HCT116 (cell line): Measurements from ENCODE around the gene GPC4. TPM values are rescaled to one million over a fixed set of nuclear protein-coding genes. Genes with fewer than 3 reads are reported as not detected.
"Not testable (repeated sequence)": the region's sequence is repeated elsewhere in the genome, so short reads cannot be mapped to it uniquely, and the experiment has no call there.

Source experiments
- ATAC-seq: fragments of 200-7000 bp; cut with Tn5 transposase; 2 replicates; pipeline ENCODE4 v1.9.1; 2020; ENCODE audit warnings: mild to moderate bottlenecking, moderate library complexity
- BruUV-seq: library from RNA; stranded (reverse); fragments of 400-500 nt; replicated peaks from 2 replicates; lab custom pipeline; 2021; lab: Mats Ljungman, UMichigan
- CTCF ChIA-PET: fragments of 300-600 bp; sonication (Branson Sonifier 250); formaldehyde crosslinking; loops from one replicate; lab custom pipeline; 2021; ENCODE audit warnings: antibody characterized with exemption; lab: Charles Lee
- POLR2A ChIA-PET: fragments of 300-600, 350-600 bp; sonication (Branson Sonifier 250); formaldehyde crosslinking; loops from one replicate; lab custom pipeline; 2021; ENCODE audit warnings: antibody characterized with exemption; lab: Charles Lee
- RAD21 ChIA-PET, 2 experiments: fragments of 300-600 bp; sonication (Branson Sonifier 250); formaldehyde crosslinking; loops; one replicate each; lab custom pipeline; 2023; ENCODE audit warnings: low total read pairs in 2 of 2; ENCODE audit not compliant: uncharacterized antibody in 2 of 2, unreplicated experiment in 2 of 2, low non-redundant PET in 1 of 2; lab: Charles Lee
- DNase-seq: peaks from one replicate; pipeline ENCODE4 v3.0.0-alpha.2; 2010; ENCODE audit warnings: low read depth, low spot score
- H2AFZ ChIP-seq: fragments of 200-600 bp; shearing (Covaris generic), sonication (generic); 2 replicates; pipeline ENCODE4 v1.6.1; 2017; ENCODE audit warnings: low read depth, mixed run types, mixed read lengths, antibody characterized with exemption, low read length; ENCODE audit not compliant: poor library complexity, severe bottlenecking
- H3K27ac ChIP-seq: 2 replicates; pipeline ENCODE4 v1.5.1; 2012; ENCODE audit warnings: low read depth, low read length
- H3K27me3 ChIP-seq: fragments of 200-600 bp; sonication (generic); 2 replicates; pipeline ENCODE4 v1.6.1; 2016; ENCODE audit warnings: mixed run types, low read length, mixed read lengths; ENCODE audit not compliant: insufficient read depth
- H3K36me3 ChIP-seq, 2 experiments: fragments of 200-500 bp in 1 of 2; fragments of 200-600 bp in 1 of 2; sonication (Bioruptor generic) in 1 of 2; sonication (generic) in 1 of 2; 2 replicates each; pipeline versions ENCODE4 v1.5.1 to v1.6.1; 2014 to 2016; ENCODE audit warnings: low read length in 2 of 2, inconsistent platforms in 1 of 2, mixed read lengths in 1 of 2, mixed run types in 1 of 2; ENCODE audit not compliant: insufficient read depth in 2 of 2, control insufficient read depth in 1 of 2
- H3K4me1 ChIP-seq, 2 experiments: fragments of 200-600 bp in 1 of 2; sonication (generic) in 1 of 2; 2 replicates each; pipeline versions ENCODE4 v1.5.1 to v1.6.1; 2012 to 2017; ENCODE audit warnings: low read length in 2 of 2, inconsistent platforms in 1 of 2, mild to moderate bottlenecking in 1 of 2, mixed read lengths in 1 of 2, mixed run types in 1 of 2, moderate library complexity in 1 of 2; ENCODE audit not compliant: insufficient read depth in 2 of 2, control insufficient read depth in 1 of 2
- H3K4me2 ChIP-seq: fragments of 200-600 bp; sonication (generic); 2 replicates; pipeline ENCODE4 v1.6.1; 2017; ENCODE audit warnings: mixed run types, low read length, mixed read lengths
- H3K4me3 ChIP-seq, 2 experiments: fragments of 200-600 bp in 1 of 2; sonication (generic) in 1 of 2; replicated peaks in 1 of 2; 2 replicates each; pipeline ENCODE4 v1.5.1; 2011 to 2016; ENCODE audit warnings: low read length in 2 of 2, control low read depth in 1 of 2, low read depth in 1 of 2, mild to moderate bottlenecking in 1 of 2, mixed read lengths in 1 of 2, mixed run types in 1 of 2
- H3K79me2 ChIP-seq: fragments of 200-600 bp; sonication (generic); 2 replicates; pipeline ENCODE4 v1.6.1; 2017; ENCODE audit warnings: mild to moderate bottlenecking, mixed run types, low read length, moderate library complexity, mixed read lengths; ENCODE audit not compliant: insufficient read depth
- H3K9ac ChIP-seq: fragments of 200-600 bp; sonication (generic); 2 replicates; pipeline ENCODE4 v1.6.1; 2016; ENCODE audit warnings: low read length, mixed read lengths
- H3K9me2 ChIP-seq: fragments of 200-600 bp; sonication (generic), shearing (Covaris generic); 2 replicates; pipeline ENCODE4 v1.6.1; 2017; ENCODE audit warnings: mixed run types, mild to moderate bottlenecking, moderate library complexity; ENCODE audit not compliant: insufficient read depth
- H3K9me3 ChIP-seq, 2 experiments: fragments of 200-500 bp in 1 of 2; fragments of 200-600 bp in 1 of 2; sonication (Bioruptor generic) in 1 of 2; sonication (generic) in 1 of 2; 2 replicates each; pipeline ENCODE4 v1.6.1; 2014 to 2017; ENCODE audit warnings: low read length in 2 of 2, mixed read lengths in 2 of 2, inconsistent platforms in 1 of 2, low read depth in 1 of 2, mild to moderate bottlenecking in 1 of 2, mixed run types in 1 of 2, moderate library complexity in 1 of 2; ENCODE audit not compliant: control insufficient read depth in 1 of 2, insufficient read depth in 1 of 2
- H4K20me1 ChIP-seq: fragments of 200-600 bp; sonication (generic), shearing (Covaris generic); 2 replicates; pipeline ENCODE4 v1.6.1; 2017; ENCODE audit warnings: mixed run types, mild to moderate bottlenecking, moderate library complexity; ENCODE audit not compliant: insufficient read depth
- POLR2A ChIP-seq: IDR thresholded peaks from 2 replicates; pipeline ENCODE4 v1.7.0; 2011; ENCODE audit warnings: borderline replicate concordance; ENCODE audit not compliant: insufficient read depth, insufficient read length; ENCODE audit errors: extremely low read depth
- SRF ChIP-seq: IDR thresholded peaks from 2 replicates; pipeline ENCODE4 v1.6.1; 2012; ENCODE audit warnings: low read depth
- YY1 ChIP-seq: IDR thresholded peaks from 2 replicates; pipeline ENCODE4 v1.6.1; 2011; ENCODE audit warnings: low read length, low read depth, moderate library complexity, mild to moderate bottlenecking; ENCODE audit not compliant: insufficient replicate concordance; ENCODE audit errors: extremely low read depth
- ZBTB33 ChIP-seq: IDR thresholded peaks from 2 replicates; pipeline ENCODE4 v1.6.1; 2011; ENCODE audit warnings: mild to moderate bottlenecking, low read length, moderate library complexity; ENCODE audit not compliant: insufficient replicate concordance; ENCODE audit errors: extremely low read depth
- ZNF274 ChIP-seq: fragments of 200-500 bp; sonication (Bioruptor generic); IDR thresholded peaks from 2 replicates; pipeline ENCODE4 v1.6.1; 2014; ENCODE audit warnings: mild to moderate bottlenecking, low read depth, low read length, inconsistent platforms
- intact Hi-C: fragments of 100-400 bp; cut with micrococcal nuclease; formaldehyde crosslinking; loops from 2 replicates; pipeline ENCODE4 v1.10.0; 2022
- total RNA-seq: library from RNA; stranded (reverse); gene quantifications from one replicate; pipeline ENCODE4 v1.2.1, GENCODE V29; 2021; ENCODE audit not compliant: unreplicated experiment

GPC4 gene
- total RNA-seq, 1 experiment from 2014 or later, result 9.7 TPM

- POLR2A ChIA-PET, result no interaction called here
- no peaks in the 10 kb centered on the region for H3K9me2 ChIP-seq
- no peak overlapping the region for H3K27ac ChIP-seq
- intact Hi-C loops, result no loop called here
- CTCF ChIA-PET, result no interaction called here
- H3K4me2 ChIP-seq, result no peak overlapping the region
- TF ChIP-seq ZBTB33 (no peak), YY1 (no peak), POLR2A (no peak), SRF (no peak)
- no peak overlapping the region for H3K4me3 ChIP-seq
- RAD21 ChIA-PET, result no interaction called here
- ATAC-seq, result no peak
- no peak overlapping the region for H2AFZ ChIP-seq
- no peaks in the 10 kb centered on the region for H3K36me3 ChIP-seq
- H3K9me3 ChIP-seq, result no peaks in the 10 kb centered on the region
- no peak overlapping the region for H3K9ac ChIP-seq
- no peaks in the 10 kb centered on the region for H3K79me2 ChIP-seq
- no peak for DNase-seq
- no TSS peak for BruUV-seq
- no peaks in the 10 kb centered on the region; a peak in 1 of 4 replicates for H3K4me1 ChIP-seq
- H4K20me1 ChIP-seq, result no peaks in the 10 kb centered on the region
- H3K27me3 ChIP-seq, result no peaks in the 10 kb centered on the region
Observed at GRCh38 chrX:133325422-133325821, 89.9 kb downstream of the GPC4 start.

GRCh38 chrX:133323431-133323830 is 91.9 kb downstream of the GPC4 start:
- Histone ChIP-seq H3K4me1 (no peaks in the 10 kb centered on the region; a peak in 1 of 4 replicates), H4K20me1 (no peaks in the 10 kb centered on the region), H3K9me2 (no peaks in the 10 kb centered on the region), H3K9me3 (no peaks in the 10 kb centered on the region), H3K4me3 (no peak overlapping the region), H3K36me3 (no peaks in the 10 kb centered on the region), H3K4me2 (no peak overlapping the region), H3K9ac (no peak overlapping the region), H3K79me2 (no peaks in the 10 kb centered on the region), H3K27me3 (no peaks in the 10 kb centered on the region), H3K27ac (no peak overlapping the region), H2AFZ (no peak overlapping the region)
- RAD21 ChIA-PET, result no interaction called here
- intact Hi-C loops, result no loop called here
- DNase-seq, result no peak
- TF ChIP-seq ZBTB33, result no peak
- TF ChIP-seq ZNF274, result no peak
- no peak for ATAC-seq
- BruUV-seq, result no TSS peak
- CTCF ChIA-PET, result no interaction called here
- POLR2A ChIA-PET, result no interaction called here

GRCh38 chrX:133322269-133322668 is 93.0 kb downstream of the GPC4 start:
- H3K4me3 ChIP-seq, H3K9ac ChIP-seq, H4K20me1 ChIP-seq, H3K9me2 ChIP-seq, H2AFZ ChIP-seq, H3K36me3 ChIP-seq, intact Hi-C loops, H3K4me2 ChIP-seq, RAD21 ChIA-PET, ATAC-seq, H3K4me1 ChIP-seq, BruUV-seq, POLR2A ChIA-PET, H3K27me3 ChIP-seq, DNase-seq, CTCF ChIA-PET, H3K79me2 ChIP-seq, H3K9me3 ChIP-seq, H3K27ac ChIP-seq: not testable (repeated sequence)
